CD4-positive, alpha-beta T cell treated with Interleukin-6 at 100 ng/mL for 8 hours (primary cell): ENCODE measurements around the gene RAE1.

ENCODE experiments used
- DNase-seq: peaks from one replicate; pipeline ENCODE4 v3.0.0-alpha.2; 2020; ENCODE audit warnings: mixed read lengths, low spot score

RAE1 gene

DNA sequence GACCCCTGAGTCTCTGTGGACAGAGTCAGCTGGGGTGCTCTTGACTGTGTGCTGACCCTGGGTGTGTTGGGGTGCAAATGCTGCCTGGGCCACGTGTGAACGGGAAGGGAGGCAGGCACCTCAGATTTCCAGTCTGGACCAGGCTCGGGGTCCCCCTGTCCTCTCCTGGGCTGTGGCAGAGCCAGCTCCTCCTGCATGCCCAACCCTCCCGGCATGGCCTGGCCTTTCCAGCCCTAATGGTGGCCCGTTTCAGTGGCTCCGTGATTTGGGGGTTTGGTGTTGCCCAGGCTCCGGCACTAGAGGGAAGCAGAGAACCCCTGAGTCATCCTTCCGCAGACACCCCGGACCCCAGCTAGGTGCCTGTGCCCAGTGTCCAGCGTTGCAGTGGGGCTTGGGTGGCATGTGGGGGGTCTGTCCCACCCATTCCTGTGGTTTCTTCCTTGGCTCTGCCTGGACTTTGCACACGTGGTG is 49.2 kb downstream of the RAE1 start:
- DNase-seq = no peak

DNA sequence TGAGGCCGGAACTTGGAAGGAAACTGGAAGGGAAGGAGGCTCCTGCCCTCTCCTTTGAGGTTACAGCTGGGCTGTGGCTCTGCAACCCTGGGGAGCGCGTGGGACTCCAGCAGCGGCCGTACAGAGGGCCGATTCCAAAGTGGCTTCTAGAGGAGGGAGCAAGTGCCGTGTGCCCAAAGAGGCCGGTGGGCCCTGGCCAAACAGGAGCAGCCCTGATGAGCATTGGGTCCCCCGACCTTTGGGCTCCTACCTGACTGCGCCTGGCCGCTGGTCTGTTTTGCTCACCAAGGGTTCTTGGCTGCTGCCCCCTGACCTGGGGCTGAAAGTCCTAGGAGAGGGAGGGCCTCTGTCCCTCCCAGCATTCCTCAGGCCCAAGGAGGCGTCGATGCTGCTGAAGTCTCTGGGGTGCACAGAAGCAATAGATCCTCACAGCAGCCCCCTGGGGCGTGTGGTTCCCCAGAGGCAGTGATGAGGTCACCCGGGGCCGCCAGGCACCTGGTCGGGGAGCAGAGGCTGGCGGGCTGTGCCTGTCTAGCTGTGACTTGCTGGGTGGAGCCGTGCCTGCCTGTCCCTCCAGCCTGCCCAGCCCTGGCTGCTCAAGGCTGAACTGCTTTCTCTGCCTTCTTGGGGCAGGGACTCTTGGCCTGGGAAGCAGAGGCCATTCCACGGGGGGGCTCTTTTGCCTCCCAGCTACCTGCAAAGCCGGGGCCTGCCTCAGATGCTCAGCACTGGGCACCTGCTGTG is 49.9 kb downstream of the RAE1 start:
- no peak for DNase-seq

DNA sequence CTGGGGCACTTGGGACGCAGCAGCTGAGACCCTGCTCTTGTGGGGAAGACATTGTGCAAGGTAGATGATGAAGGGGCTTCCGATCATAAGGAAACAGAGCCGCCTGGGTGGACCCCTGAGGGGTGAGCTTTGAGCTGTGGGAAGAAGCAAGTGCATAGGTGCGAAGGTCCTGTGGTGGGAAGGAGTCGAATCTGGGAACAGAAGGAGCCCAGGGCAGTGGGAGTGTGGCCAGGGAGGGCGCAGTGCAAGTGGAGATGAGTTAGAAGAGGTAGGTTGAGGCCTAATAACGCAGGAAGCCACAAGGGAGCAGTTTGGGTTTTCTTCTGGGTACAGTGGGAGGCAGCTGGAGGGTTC is 50.5 kb downstream of the RAE1 start:
- DNase-seq = no peak

DNA sequence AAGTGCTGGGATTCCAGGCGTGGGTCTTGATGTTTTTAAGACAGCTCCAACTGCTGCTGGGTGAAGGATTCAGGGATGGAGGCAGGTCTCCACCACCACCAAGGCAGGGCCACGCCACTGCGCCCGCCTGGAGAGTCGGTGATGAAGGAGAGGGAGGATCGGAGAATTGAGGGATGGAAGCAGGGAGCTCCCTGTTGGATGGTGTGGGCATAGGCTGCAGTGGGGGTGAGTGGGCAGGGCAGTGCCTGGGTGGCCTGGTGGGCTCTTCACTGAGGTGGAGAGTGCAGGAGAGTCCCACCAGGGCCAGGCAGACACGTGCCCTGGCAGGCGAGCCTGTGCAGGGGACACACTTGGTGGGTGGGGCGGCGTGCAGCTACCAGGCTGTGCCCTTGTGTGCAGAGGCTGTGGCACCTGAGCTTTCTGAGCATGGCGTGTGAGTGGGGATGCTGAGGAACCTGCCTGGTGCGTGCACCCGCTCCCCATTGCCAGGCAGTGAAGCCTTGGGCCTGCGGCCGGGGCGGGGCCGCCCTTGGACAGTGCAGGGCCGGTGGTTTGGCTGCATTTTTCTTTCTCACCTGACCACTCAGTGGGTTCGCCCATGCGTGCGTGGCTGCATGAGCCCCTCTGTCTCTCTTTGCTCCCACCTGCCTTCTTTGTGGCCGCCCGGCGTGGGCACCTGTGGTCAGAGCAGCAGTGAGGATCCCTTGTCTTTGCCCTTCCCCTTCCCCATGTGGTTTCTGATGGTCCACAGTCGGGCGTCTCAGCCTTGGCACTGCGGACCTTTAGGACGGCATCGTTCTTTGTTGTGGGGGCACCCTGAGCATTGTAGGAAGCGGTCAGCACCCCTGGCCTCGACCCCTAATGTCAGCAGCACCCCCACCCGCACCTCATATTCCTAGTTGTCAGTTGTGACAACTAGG is 51.4 kb downstream of the RAE1 start:
- DNase-seq = no peak

DNA sequence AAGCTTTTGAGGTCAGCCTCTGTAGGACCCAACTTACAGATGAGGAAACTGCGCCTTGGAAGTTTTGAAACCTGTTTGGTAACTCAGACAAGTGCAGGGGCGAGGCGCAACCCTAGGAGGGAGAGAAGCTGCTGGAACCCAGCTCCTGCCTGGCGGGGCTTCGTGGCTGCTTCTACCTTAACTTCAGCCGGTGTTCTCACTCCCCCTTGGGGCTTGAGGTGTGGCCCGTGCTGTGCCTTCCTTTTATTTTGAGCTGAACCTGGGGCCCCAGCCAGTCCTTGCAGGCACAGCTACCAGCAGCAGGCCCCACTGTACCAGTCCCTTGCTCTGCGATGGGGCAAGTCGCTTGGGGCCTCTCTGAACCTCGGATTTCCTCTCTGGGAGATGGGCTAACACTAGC is 52.2 kb downstream of the RAE1 start:
- no peak for DNase-seq

DNA sequence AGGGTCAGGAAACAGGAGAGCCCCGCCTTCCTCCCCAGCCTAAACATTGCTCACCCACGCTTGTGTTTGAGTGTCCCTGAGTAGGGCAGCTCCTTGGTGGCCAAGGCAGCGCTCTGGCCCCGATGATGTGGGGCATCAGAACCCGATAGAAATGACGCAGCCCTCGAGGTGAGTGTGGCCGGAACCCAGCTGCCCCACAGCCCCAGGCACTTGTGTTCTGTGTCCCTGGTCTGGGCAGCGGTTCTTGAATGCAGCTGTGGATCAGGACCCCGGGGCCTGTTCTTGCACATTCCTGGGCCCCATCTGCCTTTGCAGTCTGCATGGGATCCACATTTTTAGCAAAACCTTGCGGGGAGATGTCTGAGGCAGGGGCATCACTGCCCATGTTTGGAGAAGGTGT is 53.0 kb downstream of the RAE1 start:
- DNase-seq = no peak

DNA sequence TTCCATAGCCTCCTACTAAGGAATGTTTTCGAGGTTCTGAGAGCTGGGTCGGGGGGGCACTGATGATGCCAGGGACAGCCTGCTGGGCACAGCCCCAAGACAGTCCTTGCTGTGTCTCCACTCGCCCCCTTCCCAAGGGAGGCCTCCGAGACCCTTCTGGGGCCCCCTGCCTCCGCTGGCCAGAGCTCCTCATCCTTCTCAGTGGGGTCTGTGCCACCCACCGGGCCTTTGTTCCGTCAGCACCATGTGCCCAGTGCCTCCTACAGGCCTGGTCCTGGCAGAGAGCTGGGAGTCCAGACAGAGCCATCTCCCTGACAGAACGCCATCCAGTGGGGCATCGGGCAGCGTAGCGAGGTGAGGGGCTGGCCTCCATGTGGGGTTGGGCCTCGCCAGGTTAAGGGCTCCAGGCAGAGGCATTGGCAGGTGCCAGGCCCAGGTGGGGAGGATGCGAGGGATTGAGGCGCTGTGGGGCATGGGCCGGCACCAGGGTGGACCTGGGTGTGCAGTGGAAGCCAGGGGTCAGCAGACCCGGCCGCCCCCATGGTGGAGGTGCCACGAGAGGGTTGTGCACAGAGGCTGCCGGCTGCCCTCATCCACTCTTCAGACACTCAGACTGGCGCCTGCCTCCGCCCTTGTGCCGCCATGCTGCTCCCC is 53.5 kb downstream of the RAE1 start:
- no peak for DNase-seq

DNA sequence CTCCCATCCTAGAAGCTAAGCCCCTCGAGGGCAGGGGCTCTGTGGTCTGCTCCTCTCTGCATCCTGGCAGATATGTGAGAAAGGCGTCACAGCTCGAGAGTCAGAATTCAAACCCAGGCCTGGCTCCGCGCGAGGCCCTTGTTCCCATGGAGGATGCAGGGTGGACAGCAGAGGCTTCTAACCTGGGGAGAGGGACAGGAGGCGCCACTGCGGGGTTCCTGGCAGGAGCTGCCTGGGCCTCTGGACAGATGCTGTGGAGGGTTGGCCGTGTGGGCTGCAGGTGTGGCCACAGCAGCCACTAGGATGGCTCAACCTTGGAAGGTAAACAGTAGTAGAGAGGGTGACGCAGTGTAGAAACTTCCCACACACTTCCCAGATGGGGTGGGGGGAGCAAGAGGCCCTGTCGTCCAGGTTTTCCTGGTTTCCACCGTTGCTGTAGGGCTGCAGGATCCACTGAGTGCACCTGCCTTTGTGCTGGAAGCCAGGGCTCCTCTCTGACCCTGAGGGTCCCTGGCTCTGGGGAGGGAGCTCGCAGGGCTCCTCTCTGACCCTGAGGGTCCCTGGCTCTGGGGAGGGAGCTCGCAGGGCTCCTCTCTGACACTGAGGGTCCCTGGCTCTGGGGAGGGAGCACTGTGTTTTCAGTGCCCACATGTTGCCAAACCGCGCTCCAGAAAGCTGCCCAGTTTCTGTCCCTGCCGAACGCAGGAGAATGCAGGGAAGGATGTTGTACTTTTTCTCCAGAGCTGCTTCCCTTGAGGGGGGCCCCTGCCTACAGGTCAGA is 54.4 kb downstream of the RAE1 start:
- no peak for DNase-seq

DNA sequence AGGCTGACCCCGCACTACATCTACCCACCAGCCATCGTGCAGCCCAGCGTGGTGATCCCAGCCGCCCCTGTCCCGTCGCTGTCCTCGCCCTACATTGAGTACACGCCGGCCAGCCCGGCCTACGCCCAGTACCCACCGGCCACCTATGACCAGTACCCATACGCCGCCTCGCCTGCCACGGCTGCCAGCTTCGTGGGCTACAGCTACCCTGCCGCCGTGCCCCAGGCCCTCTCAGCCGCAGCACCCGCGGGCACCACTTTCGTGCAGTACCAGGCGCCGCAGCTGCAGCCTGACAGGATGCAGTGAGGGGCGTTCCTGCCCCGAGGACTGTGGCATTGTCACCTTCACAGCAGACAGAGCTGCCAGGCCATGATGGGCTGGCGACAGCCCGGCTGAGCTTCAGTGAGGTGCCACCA is 56.5 kb downstream of the RAE1 start:
- DNase-seq = no peak

DNA sequence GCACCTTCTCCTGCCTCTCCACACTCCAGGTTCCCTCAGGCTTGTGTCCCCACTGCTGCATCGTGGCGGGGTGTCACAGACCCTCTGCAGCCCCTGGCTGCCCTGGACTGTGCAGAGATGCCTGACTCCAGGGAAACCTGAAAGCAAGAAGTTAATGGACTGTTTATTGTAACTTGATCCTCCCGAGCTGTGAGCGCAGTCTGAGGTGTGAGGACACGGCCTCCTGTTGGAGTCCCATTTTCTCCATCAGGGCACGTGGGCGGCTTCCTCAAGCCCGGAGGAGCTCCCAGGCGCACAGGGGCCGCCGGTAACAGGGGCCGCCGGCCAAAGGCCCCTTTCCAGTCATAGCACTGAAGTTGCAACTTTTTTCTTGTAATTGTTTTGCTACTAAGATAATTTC is 57.1 kb downstream of the RAE1 start:
- DNase-seq = no peak

DNA sequence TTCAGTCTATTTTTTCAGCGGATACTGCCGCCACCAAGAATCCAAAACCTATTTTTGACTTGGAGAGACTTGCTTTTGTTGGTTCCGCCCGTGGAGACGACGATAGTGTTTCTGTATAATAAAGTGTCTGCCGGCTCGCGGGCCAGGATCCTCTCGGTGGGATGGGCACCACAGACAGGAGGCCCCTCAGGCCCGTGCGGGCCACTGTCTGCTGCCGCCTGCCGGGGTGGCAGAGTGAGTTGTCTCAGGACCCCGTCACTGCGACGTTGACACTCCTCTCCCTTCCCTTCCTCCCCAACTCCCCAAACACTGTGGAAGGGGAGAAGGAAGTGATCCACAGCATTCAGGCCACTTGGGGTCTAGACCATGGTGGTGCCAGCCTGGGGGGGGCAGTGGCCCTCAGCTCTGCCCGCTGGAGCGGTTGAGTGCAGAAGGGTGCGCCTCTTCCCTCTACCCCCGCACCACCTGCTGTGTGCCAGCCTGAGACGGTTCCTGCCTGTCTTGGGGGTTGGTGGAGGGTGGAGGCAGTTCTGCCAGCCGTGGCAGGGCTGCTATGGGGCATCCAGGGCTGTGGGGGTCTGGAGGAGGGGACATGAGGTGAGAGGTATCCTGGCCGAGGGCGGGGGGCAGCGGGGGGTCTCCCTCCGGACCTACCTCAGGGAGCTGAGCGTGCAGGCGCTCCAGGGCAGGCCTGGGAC is 57.6 kb downstream of the RAE1 start:
- no peak for DNase-seq

DNA sequence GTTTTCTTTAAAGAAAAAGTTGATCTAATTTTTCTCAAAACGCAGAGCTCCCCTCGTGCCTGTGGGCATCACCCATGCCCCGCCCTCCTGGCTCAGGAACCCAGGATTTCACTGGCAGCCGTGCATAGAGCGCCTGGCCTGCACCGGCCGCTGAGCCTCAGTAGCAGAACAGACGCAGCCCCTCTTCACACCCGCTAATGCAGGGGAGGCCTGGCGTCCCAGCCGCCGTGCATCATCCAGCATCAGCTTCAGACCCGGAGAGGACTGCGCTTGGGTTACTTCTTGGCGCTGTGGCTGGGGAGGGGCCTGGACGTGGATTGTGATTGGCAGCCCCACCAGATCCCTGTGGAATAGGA is 58.2 kb downstream of the RAE1 start:
- DNase-seq = no peak

DNA sequence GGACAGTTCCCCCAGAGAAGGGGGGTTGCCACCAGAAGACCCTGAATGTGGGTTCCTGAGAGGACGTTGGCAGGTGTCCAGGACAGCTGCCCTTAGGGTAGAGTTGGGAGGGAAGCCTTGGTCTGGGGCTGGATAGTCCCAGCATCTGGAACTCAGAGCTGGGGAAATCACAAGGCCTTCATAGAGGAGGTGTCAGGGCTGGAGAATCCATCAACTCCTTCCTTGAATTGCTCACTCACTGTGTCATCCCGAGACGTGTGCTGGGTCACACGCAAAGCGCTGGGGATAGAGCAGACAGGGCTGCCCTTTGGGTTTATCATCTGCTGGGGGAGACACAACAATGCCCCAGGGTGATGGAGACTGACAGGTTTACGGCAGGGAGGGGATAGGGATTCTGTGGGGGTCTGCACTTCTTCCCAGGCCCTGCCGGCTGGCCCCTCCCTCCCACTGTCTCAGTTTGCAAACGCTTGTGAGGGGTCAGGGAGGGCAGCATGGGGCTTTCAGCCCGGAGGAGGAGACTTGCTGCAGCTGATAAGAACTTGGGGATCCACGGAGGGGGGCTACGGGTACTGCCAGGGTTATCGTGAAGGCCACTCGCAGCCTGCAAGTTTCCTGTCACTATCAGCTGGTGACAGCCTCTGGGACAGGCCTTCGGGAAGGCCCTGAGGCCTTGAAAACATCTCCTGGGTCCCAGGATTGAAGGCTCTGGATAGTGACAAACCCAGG is 58.8 kb downstream of the RAE1 start:
- no peak for DNase-seq

DNA sequence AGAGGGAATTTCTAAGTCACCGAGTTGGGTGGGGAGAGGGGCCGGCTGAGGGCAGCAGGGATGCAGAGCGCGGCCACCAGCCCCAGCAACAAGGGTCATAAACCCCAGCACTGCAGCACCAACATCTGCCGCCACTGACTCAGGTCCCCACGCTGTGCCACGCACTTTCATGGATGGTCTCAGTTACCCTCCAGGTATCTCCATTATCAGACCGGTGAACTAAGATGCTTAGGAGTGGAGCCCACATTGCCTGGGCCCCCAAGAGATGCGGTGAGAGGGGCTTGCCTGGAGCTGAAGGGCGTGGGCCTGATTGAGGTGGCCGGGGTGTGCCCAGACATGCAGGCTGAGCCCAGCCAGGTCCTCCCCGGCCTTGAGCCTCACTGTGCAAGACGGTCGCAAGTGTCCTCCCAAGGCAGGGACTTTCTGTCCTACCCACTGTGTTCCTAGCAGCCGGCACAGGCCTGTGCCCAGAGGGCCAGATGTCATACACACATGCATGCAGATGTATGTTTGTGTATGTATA is 59.4 kb downstream of the RAE1 start:
- DNase-seq = no peak

DNA sequence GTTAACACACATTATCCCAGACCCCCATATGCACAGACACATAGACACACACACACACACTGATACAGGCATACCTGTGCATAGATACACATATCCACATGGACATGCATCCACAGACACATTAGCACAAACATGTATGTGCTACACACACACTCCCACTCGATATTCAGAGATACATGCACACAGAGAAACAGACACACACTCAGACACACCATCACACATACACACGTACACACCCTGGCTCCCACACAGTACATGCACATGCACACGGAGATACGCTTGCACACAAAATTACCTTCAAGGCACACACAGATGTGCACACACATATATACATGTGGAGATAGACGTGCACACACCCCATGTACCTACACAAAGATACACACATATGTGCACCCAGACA is 59.9 kb downstream of the RAE1 start:
- no peak for DNase-seq

DNA sequence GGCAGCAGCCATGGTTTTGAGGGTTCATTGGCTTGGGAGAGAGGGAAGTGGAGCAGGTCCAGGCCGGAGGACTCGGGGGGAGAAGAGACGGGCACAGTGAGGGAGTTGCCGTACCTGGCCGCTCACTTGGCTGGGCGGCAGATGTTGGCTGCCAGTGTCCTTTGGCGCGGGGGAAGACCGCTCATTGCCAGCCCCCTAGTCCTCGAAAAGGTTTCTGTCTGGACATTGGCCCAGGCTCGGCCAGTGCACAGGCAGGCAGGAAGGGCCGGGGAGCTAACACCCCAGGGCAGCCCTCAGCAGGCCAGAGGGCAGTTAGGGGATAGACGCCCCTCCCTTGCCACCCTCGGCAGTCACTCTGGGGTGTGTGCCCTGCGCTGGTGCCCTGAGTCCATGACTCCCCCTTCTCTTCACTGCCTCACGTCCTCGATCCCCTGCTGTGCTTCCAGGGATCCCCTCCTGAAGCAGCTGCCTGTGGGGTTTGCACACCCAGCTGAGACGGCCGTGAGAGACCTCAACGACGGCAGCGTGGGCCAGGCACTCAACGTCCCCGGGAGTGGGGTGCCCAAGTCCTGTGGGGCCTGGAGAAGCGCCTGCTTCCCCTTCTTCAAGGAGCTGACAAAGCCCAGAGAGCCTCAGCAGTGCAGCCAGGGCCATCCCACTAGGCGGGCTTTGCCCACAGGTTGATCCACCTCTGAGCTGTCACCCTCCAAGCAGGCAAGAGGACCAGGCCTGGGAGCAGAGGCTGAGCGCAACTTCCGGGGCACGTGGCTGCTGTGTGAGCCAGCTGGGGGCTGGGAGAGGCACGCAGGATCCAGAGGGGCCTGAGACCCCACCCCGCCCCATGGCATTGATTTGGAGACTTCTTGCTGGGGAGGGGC is 60.6 kb downstream of the RAE1 start:
- no peak for DNase-seq

DNA sequence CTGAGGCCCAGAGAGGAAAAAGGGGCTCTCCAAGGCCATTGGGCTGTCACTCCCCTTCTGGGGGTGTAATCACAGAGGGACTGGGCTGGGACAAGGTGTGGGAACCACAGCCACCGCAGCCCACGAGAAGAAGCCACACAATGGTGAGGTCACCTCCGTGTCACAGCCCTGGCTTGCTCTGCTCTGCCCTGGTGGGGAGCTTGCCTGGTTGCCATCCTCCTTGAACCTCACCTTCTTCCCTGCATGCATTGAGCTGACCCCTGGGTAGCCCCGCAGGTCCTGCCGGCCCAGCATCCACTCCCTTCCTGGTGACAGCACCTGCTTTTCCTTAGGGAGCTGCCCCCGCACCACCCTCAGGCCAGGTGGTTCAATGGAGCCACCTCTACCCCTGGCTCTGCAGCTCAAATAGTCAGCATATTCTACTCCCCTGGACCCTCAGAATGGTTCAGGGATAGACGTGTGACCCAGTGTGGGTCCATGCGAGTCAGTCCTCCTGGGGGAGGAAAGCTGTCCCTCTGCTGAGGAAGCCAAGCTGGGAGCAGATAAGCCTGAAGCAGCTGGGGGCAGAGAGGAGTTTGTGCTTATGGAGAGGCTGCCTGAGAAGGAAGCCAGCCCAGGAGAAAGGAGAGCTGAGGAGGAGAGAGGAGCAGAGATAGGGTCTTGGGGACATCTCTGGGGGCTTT is 61.4 kb downstream of the RAE1 start:
- DNase-seq = no peak

DNA sequence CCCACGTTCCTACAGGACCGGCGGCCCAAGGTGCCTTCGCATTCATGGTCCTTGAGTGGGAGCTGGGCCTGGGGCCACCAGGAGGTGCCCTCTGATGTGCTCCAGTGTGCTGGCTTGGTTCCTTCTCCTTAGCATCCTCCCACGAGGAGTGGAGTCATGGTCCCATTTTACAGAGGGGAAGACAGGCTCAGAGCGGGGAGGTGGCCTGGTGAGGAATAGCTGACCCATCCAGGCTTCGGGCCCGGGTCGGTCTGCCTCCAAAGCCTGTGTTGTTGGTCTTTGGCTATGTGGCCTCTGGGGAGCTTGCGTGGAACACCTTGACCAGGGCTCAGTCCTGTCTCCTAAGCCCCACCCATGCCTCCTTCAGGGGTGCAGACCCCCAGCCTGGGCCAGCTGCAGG is 62.9 kb downstream of the RAE1 start:
- DNase-seq = no peak
